Esophagus squamous epithelium (tissue), 5 donors: ENCODE results near the gene C1orf21. TPM values are rescaled to one million over a fixed set of nuclear protein-coding genes. Genes with fewer than 3 reads are reported as not detected.

Experiments used
- DNase-seq: peaks from one replicate; lab custom pipeline; 2025; lab: John Stamatoyannopoulos, UW
- H3K27ac ChIP-seq, 4 donors: fragments of 200-600 bp; sonication (generic); one replicate each; pipeline ENCODE4 v1.5.1; 2016 to 2019; ENCODE audit warnings: mild to moderate bottlenecking in 1 of 4
- H3K27me3 ChIP-seq, 4 donors: fragments of 200-600 bp; sonication (generic); 1 replicate in 3 of 4; 2 replicates in 1 of 4; pipeline versions ENCODE4 v1.5.1 to v1.6.0; 2017 to 2021; ENCODE audit warnings: antibody characterized with exemption in 1 of 4
- H3K36me3 ChIP-seq, 3 donors: fragments of 200-600 bp; sonication (generic); one replicate each; pipeline ENCODE4 v1.5.1; 2016 to 2019
- H3K4me1 ChIP-seq, 3 donors: fragments of 200-600 bp; sonication (generic); one replicate each; pipeline ENCODE4 v1.5.1; 2017 to 2019
- H3K4me3 ChIP-seq, 4 donors: fragments of 200-600 bp; sonication (generic); 1 replicate in 3 of 4; 2 replicates in 1 of 4; pipeline ENCODE4 v1.5.1; 2016 to 2019; ENCODE audit warnings: mild to moderate bottlenecking in 2 of 4, moderate library complexity in 1 of 4
- H3K9me3 ChIP-seq, 3 donors: fragments of 200-600 bp; sonication (generic); one replicate each; pipeline ENCODE4 v1.5.1; 2016 to 2019
- CTCF ChIP-seq, 6 experiments: fragments of 450-650 bp in 4 of 6; fragments of 200-600 bp in 2 of 6; sonication (generic) in 2 of 6; IDR thresholded peaks; one replicate each; pipeline ENCODE4 v1.5.1; 2016 to 2019; ENCODE audit warnings: antibody characterized with exemption in 6 of 6, mild to moderate bottlenecking in 4 of 6, moderate library complexity in 4 of 6
- POLR2A ChIP-seq, 4 donors: fragments of 450-650 bp; IDR thresholded peaks; one replicate each; pipeline ENCODE4 v1.6.1; 2017; ENCODE audit warnings: antibody characterized with exemption in 4 of 4, mild to moderate bottlenecking in 4 of 4, moderate library complexity in 3 of 4
- WGBS, 2 donors: methylation state at CpG; one replicate each; pipeline ENCODE4 v1.1.5; 2018; 5-methylcytosine and 5-hydroxymethylcytosine counted together
- intact Hi-C: fragments of 100-400 bp; cut with DNase I; formaldehyde crosslinking; loops from one replicate; pipeline ENCODE4 v1.15.0; 2022
- total RNA-seq, 4 donors: library from RNA; depleted of rRNA; stranded (reverse); fragments of >200 nt; gene quantifications; one replicate each; pipeline ENCODE4 v1.1.0, GENCODE V29; 2016
- donor health status: DM: yes; HTN: yes; CAD: no.

The C1orf21 gene
- total RNA-seq, 4 donors from 2014 or later, result 14.6 to 55.7 (median 36.2) TPM

DNA sequence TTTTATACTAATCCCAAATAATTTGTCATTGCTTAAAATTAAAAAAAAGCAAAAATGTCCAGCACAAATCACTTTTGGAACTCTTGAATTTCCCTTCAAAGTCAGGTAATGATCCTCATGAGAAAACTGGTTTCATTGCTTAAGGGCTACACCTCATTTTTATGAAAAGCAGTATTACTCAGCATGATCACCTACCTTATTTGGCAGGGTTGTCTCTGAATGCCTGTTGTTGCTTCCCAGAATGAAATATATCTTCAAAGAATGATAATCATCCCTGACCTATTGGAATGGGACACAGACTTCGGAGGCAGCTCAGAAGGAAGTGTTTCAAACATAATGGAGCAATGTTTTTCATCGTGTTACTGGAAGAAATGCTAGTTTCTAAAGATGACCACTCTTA is 29.7 kb downstream of the C1orf21 start:
- Histone ChIP-seq H3K27me3 (no peaks in the 10 kb centered on the region), H3K9me3 (no peaks in the 10 kb centered on the region), H3K27ac (peak overlapping the region; percentile 53 to 89 (median 80)), H3K36me3 (peaks cover 0 to 5% (median 0%) of the 10 kb centered on the region in 3 donors), H3K4me1 (peaks cover 30 to 76% (median 39%) of the 10 kb centered on the region in 3 donors), H3K4me3 (no peak overlapping the region)
- 28 to 51% methylated on average over 2 of the region's 2 CpGs for WGBS, 2 donors
- no peak for TF ChIP-seq POLR2A (IDR thresholded peaks at IDR 0.05)
- no peak for TF ChIP-seq CTCF (IDR thresholded peaks at IDR 0.05)
- intact Hi-C loops, result no loop called here
- no peak for DNase-seq

- Histone ChIP-seq H3K27ac (peak overlapping the region; percentile 53 to 89 (median 80)), H3K9me3 (no peaks in the 10 kb centered on the region), H3K4me1 (peaks cover 31 to 80% (median 42%) of the 10 kb centered on the region in 3 donors), H3K4me3 (no peak overlapping the region), H3K27me3 (no peaks in the 10 kb centered on the region), H3K36me3 (peaks cover 0 to 5% (median 0%) of the 10 kb centered on the region in 3 donors)
- intact Hi-C loops, result no loop called here
- TF ChIP-seq CTCF (IDR thresholded peaks at IDR 0.05) (no peak), POLR2A (IDR thresholded peaks at IDR 0.05) (no peak)
- 34 to 39% methylated on average over 3 of the region's 3 CpGs for WGBS, 2 donors
- no peak for DNase-seq
Observed at GRCh38 chr1:184416946-184417345, 30.1 kb downstream of the C1orf21 start.

DNA sequence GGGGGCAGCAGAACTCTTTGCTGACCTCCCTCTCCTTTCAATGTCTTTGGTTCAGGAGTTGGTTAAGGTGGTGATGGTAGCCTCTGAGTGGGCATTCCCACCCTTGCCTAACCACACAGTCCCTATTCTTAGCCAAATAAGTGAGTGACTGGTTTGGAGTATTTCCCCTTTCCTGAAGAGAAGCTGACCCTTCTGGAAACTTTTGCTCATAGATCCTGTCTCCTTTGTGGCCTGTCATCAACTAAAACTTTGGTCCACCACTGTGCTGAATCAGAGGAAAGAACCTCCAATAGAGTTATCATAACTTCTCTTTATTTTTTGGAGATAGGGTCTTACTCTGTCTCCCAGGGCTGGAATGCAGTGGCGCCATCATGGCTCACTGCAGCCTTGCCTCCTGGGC is 31.1 kb downstream of the C1orf21 start:
- Histone ChIP-seq H3K27me3 (no peaks in the 10 kb centered on the region), H3K27ac (peak overlapping the region; percentile 38 to 89 (median 80)), H3K9me3 (no peaks in the 10 kb centered on the region), H3K4me1 (peaks cover 39 to 90% (median 51%) of the 10 kb centered on the region in 3 donors), H3K4me3 (no peak overlapping the region), H3K36me3 (peaks cover 0 to 5% (median 0%) of the 10 kb centered on the region in 3 donors)
- 83% methylated on average over 1 of the region's 1 CpG; no CpG with 5 or more reads in 1 of the 2 donors for WGBS, 2 donors
- TF ChIP-seq CTCF (IDR thresholded peaks at IDR 0.05) (no peak), POLR2A (IDR thresholded peaks at IDR 0.05) (no peak)
- no peak for DNase-seq
- intact Hi-C loops, result no loop called here

GRCh38 chr1:184418652-184419349 is 32.0 kb downstream of the C1orf21 start:
- Histone ChIP-seq H3K27me3 (no peaks in the 10 kb centered on the region), H3K27ac (peak overlapping the region in 3 of 4 donors; percentile 76 to 89 (median 83)), H3K36me3 (peaks cover 0 to 3% (median 0%) of the 10 kb centered on the region in 3 donors), H3K9me3 (no peaks in the 10 kb centered on the region), H3K4me3 (no peak overlapping the region), H3K4me1 (peaks cover 39 to 99% (median 60%) of the 10 kb centered on the region in 3 donors)
- intact Hi-C loops, result no loop called here
- DNase-seq, result no peak
- WGBS, 2 donors, result 54 to 60% methylated on average over 4 of the region's 4 CpGs
- TF ChIP-seq CTCF (IDR thresholded peaks at IDR 0.05), result no peak
- TF ChIP-seq POLR2A (IDR thresholded peaks at IDR 0.05), result no peak

- Histone ChIP-seq H3K27ac (peak overlapping the region in 2 of 4 donors; percentile 26 to 89), H3K4me1 (peaks cover 39 to 100% (median 64%) of the 10 kb centered on the region in 3 donors), H3K27me3 (no peaks in the 10 kb centered on the region), H3K4me3 (no peak overlapping the region), H3K9me3 (no peaks in the 10 kb centered on the region), H3K36me3 (no peaks in the 10 kb centered on the region)
- intact Hi-C loops, result no loop called here
- no peak for DNase-seq
- WGBS, 2 donors, result 62 to 64% methylated on average over 5 of the region's 5 CpGs
- no peak for TF ChIP-seq CTCF (IDR thresholded peaks at IDR 0.05)
- no peak for TF ChIP-seq POLR2A (IDR thresholded peaks at IDR 0.05)
Observed at GRCh38 chr1:184419350-184420161, 32.7 kb downstream of the C1orf21 start.
